Limb (tissue), 2 donors: ENCODE measurements around the gene ATE1.
"Not testable (repeated sequence)": the region's sequence is repeated elsewhere in the genome, so short reads cannot be mapped to it uniquely, and the experiment has no call there.

ENCODE experiments used
- DNase-seq, 2 donors: peaks; one replicate each; pipeline ENCODE4 v3.0.0-alpha.2; 2016; ENCODE audit errors: extremely low spot score in 2 of 2

Gene ATE1

DNA sequence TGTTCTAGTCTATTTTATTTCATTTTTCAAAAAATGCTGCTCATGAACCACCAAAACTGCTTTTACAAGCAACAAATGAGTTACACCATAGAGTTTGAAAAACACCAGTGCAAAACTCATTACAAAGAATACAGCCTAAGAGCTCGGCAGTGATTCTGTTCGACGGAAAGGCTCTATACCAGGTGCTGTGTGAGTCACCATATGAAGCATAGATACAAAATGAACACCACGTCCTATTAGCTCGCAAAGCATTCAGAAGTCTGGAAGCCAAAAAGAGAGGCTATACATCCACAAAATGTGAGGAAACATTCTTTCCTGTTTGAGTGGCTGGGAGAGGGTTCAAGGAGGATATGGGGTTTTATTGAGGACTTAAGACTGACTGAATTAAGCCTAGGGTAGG is 136.1 kb downstream of the ATE1 start:
- DNase-seq, result no peak

DNA sequence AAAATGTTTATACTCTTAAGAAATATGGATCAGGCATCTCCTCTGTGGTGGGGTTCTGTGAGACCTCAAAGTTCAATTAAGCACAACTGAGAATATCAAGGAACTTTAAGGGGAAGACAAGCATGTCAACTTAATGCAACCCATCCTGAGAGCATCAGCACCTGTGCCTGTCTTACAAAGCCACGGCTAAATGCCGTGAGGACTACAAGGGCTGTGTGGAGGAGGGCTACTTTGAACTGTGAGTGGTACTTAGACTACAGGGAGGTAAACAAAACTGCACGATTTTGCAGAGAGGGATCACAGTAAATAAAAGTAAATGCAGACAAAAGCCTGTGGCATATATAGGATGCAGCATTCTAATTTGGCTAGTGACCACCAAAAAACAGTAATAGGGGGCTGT is 139.1 kb downstream of the ATE1 start:
- DNase-seq, result no peak

DNA sequence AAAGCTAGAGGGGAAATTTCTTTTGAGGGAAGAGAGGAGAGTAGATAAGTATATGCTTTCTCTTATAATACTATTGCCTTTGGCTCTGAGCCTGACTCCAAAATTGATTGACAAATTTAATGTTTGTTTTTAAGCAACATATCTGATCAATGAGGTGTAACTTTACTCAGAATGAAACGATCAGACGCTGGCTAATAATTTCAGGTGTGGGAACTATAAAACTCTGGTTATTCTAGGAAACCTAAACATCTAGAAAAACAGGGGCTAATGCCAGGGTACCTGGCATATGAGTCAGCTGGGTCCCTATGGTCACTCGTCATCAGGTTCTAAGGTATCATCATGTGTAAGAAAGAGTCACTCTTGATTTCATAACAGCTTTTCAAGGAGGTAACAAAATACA is 139.7 kb downstream of the ATE1 start:
- DNase-seq, result no peak

DNA sequence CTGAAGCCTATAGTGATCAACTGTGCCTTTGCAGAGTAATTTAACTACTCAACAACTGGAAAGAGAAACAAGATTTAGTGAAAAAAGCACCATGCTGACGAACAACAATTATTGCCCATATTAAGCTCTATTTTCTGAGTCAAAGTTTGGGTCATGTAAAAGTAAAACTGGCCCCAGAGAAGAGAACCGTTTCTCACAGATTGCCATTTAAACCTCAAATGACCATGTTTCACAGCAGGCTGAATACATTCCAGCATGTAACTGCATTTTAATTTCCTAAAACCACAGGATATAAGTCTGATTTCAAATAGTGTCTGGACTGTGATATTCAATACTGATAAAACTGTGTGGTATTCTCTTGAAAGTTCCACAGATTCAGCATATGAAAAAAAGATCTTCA is 140.7 kb downstream of the ATE1 start:
- no peak for DNase-seq

DNA sequence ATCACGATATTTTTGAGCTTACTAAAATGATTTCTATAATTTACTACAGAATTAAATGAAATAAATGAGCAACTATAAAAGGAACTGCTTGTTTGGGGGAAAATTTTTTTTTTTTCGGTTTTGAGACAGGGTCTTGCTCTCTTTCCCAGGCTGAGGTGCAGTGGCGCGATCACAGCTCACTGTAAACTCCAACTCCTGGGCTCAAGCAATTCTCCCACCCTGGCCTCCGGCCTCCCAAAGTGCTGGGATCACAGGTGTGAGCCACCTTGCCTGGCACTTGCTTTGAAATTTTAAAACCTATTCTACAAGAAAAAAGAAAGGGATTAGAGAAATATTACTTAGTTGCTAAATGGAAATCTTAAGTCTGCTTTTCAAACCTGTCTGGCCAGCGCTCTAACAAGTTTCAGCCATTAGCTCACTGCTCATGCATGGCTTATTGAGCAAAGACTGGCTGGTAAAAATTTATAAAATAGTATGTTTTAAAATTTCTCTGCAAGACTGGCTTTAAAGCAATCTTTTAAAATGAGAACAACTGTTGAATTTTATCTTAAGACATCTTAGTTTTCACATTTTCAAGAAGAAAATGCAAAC is 144.0 kb downstream of the ATE1 start:
- DNase-seq, result no peak

DNA sequence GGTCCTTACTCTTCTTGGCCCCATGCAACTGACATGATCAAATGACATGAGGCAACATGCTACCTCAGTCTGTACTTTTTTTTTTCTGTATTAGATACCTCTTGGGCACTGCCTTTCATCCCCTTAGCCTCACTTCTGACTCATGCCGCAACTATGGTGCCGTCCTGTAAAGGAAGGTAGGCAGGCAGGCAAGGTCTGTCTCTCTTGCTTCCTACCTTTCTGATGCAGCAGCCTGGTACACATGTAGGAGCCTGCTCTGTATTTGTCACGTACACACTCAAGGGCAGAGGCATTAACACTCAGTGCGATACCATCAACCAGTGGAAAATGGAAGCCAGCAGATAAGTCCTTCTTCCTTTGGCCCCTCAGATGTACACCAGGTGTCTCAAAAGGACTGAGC is 146.7 kb downstream of the ATE1 start:
- no peak for DNase-seq

DNA sequence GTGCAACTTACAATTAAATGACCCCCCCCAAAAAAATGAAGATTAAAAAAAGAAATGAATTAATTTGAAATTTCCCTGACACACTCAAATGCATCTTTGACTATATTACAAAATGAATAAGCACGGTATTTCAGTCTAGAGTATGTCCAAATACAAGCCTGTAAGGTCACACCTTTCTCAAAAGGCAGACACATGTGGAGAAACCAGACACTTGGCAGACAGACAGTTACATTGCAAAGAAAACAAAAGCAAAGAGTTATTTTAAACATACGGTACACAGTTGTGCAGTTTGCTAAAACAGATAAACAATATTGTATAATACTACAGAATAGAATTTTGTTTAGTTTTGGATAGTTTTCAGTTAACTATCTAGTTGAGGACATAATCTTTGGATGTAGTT is 153.0 kb downstream of the ATE1 start:
- DNase-seq, result no peak

DNA sequence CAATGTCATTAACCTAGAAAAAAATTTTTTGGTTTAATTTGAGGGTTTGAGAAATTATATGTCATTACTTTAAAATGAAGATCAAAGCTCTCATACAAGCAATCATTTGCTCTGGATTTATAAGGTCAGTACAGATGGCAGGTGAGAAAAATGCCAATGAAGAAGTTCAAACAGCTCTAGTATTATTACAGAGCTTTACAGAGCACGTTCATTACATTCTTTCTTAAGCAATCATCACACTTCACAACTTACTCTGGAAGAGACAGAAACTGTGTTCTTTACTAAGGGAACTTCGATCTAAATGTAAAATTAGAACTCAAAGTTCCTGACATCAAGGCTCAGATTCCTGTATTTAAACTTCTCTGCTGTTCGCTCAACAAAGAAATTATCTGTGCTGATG is 153.4 kb downstream of the ATE1 start:
- no peak for DNase-seq

DNA sequence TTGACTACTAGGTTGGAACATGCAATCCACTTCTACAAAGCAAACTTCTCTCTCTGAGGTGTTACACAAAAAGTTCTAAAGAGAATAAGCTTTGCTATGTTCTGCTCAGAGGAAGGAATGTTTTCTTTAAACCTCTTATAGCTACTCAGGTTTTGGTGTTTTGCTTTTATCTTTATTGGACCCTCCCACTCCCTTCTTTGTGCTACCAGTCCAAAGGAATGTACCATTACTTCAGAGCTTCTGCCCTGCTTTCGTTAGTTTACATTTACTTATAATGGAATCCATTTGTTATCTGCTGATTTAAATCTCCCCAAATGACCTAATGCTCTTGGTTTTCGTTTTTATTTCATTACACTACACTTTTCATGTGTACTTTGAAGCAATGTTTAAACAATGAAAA is 154.9 kb downstream of the ATE1 start:
- no peak for DNase-seq

DNA sequence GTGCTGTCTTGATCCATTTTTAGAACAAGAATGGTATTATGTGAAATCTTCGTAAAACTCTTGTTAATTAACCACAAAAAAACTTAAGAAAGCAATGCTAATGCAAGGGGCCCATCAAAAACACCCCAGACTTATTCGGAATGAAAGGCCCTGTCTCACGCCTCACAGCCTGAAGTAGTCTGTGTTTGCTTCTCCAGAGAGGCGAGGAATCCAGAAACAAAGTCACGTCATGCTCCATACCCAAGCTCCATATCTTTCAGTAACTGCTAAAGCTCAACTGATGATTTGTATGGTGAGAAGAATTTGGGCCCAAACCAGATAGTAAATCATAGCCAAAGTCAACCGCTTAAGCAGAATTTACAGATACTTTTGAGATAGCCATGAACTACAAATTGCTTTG is 155.4 kb downstream of the ATE1 start:
- DNase-seq, result no peak

DNA sequence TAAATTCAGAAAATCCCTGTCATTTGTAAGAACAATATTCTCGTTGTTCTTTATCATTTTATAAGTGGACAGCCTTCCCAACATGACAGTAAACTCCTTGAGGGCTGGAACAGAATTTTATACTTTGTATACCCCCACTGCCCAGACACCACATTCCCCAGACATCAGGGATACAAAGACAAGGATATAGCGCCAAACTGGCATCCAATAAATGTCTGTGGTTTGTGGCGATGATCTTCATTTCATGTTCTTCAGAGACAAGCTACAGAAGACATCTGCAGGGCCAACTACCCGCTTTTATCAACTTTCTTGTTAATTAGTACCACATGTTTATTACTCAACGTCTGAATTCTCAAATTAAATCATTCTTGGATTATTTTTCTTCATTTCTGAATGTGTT is 155.9 kb downstream of the ATE1 start:
- DNase-seq, result no peak

DNA sequence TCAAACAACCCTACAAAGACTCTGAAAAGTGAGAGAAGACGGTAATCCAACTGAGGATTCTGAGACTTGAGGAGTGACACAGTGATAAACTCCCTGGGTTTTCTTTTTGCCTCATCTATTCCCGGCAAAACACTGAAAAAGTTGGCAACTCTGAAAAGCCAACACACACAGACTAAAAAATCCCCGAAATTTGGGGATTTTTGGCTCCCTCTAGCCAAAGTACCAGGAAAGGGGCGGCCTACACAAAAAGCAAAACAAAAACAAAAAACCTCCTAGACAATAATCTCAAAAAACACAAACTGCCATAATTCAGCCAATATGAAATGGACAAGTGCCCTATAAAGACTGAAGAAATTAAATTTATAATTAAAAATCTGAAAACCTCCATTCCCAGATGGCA is 161.4 kb downstream of the ATE1 start:
- DNase-seq, result no peak

DNA sequence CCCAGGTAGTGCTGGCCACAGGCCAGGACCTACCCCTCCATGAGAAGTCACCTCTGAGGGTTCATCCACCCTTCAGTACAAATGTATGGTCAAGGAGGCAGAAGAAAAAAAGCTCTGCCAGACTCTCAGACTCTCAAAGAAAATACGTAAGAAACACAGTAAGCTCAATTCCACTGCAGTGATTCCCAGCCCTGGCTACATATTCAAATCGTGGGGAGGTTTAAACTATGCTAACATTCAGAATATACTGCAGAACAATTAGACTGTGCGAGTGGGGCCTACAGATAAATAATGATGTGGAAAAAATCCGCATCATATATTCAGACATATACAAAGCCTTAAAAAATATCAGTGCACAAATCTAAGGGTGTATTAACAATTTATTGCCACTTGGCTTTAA is 162.6 kb downstream of the ATE1 start:
- no peak for DNase-seq

DNA sequence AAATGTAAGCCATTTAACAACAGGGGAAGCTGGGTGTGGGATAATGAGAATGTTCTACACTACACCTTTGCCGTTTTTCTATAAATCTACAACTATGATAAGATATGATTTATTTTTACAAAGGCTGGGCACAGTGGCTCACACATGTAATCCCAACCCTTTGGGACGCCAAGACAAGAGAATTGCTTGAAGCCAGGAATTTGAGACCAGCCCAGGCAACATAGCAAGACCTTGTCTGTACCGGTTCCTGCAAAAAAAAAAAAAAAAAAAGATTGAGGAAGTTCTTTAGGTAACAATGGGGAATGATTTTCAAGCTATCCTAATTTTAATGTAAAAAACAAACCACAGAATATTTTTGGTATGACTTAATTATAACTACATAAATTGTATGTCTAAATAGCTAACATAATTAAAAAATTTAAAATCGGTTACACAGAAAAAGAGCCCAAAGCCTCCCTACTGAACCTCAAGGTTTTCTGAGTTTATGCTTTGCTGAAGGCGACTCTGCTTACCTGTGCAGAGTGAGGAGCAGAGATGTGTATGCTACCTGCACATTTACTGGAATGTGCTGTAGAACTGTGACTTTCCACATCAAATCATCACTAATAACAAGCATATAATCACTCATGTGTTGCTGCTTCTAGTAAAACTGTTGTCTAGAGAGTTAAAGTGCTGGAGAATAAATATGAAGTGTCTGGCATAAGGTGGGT is 163.4 kb downstream of the ATE1 start:
- no peak for DNase-seq

DNA sequence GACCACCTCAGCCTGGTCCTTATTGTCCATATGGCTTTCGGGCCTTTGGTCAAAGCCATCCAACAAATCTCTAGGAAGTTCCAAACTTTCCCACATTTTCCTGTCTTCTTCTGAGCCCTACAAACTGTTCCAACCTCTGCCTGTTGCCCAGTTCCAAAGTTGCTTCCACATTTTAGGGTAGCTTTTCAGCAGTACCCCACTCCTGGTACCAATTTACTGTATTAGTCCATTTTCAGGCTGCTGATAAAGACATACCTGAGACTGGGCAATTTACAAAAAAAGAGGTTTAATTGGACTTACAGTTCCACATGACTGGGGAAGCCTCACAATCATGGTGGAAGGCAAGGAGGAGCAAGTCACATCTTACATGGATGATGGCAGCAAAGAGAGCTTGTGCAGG is 170.6 kb downstream of the ATE1 start:
- DNase-seq, result not testable (repeated sequence)

DNA sequence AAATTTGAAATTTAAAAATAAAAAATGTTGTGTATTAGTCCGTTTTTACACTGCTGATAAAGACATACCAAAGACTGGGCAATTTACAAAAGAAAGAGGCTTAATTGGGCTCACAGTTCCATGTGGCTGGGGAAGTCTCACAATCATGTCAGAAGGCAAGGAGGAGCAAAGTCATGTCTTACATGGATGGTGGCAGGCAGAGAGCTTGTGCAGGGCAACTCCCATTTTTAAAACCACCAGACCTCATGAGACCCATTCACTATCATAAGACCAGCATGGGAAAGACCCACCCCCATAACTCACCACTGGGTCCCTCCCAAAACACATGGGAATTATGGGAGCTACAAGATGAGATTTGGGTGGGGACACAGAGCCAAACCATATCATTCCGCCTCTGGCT is 172.3 kb downstream of the ATE1 start:
- not testable (repeated sequence) for DNase-seq

DNA sequence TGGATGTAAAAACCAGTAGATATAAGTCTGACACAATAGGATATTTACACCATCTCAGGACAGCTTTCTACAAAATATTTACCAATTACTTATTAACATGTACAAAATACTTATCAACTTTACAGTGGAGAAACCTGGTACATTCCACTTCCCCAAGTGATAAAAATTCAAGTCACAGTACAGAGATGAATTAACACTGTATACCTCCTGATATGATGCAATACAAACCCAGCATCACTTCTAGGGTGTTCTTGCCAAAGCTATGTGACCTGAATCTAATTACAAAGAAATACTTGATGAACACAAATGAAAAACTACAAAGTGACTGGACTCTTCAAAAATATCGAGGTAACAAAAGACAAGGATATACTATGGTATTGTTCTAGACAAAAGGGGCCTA is 173.2 kb downstream of the ATE1 start:
- no peak for DNase-seq

DNA sequence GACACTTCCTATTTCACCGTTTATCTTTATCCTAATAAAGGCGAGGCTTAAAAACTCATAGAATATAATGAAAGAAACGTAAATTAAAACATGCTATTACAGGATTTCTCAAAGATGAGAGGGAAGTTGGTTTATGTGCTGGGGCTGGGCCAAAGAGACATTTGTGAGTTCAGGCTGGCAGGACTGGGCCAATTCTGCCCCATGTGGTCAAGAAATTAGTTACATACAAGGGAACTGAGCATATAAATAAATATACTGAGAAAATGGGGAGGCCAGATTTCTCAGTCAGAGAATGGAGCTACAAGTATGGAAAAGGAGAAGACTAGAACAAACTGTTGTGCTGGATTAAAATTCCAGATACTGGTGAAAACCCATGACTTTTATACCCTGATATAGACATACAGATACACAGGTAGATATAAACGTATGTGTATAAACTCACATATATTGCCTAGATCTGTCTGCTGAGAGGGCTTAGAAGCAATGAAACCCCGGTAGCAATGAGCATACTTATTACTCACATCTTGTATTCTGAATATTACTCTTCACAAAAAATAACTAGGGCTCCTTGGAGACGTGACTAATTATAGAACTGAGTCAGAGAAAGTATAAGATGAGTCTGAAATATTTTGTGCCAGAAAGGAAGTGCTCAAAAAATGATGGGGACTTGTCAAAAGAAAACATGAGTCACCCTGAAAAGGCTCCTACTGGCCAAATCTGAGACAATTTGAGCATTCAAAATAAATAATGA is 173.9 kb downstream of the ATE1 start:
- no peak for DNase-seq

DNA sequence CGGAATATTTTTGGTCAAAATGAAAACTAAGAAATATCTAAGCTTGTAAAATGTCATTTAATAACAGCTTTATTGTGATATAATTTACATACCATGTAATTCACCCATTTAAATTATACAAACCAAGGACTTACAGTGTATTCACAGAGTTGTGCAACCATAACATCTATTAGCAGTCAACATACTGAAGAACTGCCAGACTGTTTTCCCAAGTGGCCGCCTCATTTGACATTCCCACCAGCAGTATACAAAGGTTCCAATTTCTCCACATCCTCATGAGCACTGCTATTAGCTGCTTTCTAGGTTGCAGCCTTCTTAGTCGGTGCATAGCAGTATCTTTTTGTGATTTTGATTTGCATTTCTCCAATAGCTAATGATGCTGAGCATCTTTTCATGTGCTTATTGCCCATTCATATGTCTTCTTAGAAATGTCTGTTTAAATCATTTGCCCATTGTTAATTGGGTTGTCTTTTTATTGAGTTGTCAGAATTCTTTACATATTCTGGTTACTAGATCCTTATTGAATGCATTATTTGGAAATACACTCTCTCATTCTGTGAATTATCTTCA is 176.6 kb downstream of the ATE1 start:
- no peak for DNase-seq

DNA sequence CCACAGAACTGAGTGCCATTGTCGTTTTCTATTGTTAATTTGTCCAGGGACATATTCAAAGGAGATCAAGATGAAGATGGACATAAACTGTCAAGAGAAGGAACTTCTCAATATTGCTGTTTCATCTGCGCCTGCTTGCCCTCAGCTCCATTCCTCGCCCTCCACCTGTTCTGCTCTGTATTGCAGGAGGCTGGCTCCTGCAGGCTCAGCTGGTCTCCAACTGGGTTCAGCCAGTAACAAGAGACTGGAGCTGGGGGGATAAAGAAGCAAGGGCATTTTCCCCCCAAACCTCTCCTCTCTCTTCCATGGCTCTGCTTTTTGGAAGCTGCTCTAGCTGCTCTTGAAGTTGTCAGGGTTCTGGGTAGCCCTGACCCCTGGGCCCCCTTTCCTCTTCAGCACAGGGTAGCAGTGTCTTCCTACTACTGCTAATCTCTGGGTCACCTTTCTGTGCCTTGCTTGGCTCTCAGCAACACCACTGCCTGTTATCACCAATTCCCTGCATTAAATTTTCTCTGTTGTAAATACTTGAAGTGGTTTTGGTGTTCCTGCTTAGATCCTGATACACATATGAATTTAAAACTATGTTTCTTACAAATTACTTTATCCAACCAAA is 180.6 kb downstream of the ATE1 start:
- no peak for DNase-seq

DNA sequence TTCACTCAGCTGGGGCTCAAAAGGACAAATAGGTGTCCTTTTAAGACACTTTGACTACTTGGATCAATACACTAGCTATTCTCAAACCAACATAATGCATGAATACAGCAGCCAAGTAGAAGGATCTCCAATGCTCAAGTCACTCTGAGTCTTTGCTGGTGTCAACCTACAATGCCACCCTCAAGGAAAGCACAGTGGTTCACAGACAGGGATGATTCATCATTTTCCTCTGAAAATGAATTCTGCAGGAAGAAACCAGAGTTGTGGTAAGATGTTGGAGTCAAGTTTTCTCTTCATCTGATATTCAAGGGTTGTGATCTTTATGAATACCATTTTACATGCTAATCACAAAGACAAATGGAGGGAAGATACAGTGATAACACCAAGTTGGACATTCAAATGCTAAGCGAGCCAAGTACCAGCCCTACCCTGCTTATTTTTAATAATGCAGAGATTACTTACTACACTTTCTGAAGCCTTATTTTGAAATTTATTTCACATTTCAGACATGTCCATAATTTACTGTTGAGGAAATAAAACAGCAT is 186.5 kb downstream of the ATE1 start:
- DNase-seq, result no peak

DNA sequence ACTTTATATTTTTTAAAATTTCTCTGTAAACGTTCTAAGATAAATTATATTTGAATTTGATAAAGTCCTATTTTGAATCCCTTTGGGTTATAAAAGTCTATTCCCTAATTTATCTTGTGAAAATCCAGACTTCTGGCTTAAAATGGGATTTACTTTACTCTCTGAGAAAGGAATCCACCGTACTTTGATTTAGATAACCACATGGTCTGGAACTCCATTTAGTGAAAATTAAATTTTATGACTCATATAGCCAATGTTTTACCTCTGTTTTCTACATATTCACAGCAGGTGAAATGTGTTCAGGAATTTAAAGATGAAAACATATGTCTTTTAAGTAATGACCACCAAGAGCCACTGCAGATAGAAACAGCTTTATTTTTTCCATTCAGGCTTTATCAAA is 187.8 kb downstream of the ATE1 start:
- DNase-seq, result no peak
